HG03280 (cell line): ENCODE results near the gene SPRN.
"Not testable (repeated sequence)": the region's sequence is repeated elsewhere in the genome, so short reads cannot be mapped to it uniquely, and the experiment has no call there.

Experiments
- ATAC-seq: cut with Tn5 transposase; IDR thresholded peaks from one replicate; pipeline ENCODE4 v1.9.1; 2021; ENCODE audit warnings: mild to moderate bottlenecking, moderate library complexity; ENCODE audit not compliant: unreplicated experiment

The SPRN gene

GRCh38 chr10:133424601-133425000, at the start of gene SPRN:
Gene SPRN (minus strand): TSS chr10:133424625. CDS start chr10:133423681, 944 bp downstream.
- not testable (repeated sequence) for ATAC-seq

GRCh38 chr10:133474027-133474426, 49.6 kb upstream of the SPRN start:
- ATAC-seq, result no peak

- ATAC-seq, result no peak
Observed at GRCh38 chr10:133473270-133473669, 48.8 kb upstream of the SPRN start.

GRCh38 chr10:133471300-133472109, 47.1 kb upstream of the SPRN start:
- no peak for ATAC-seq

GRCh38 chr10:133469205-133469604, 44.8 kb upstream of the SPRN start:
- not testable (repeated sequence) for ATAC-seq

- no peak for ATAC-seq
Observed at GRCh38 chr10:133467286-133467911, 43.0 kb upstream of the SPRN start.

- ATAC-seq, result no peak
Observed at GRCh38 chr10:133466683-133467275, 42.4 kb upstream of the SPRN start.

GRCh38 chr10:133465950-133466474, 41.6 kb upstream of the SPRN start:
- ATAC-seq, result no peak

- ATAC-seq, result no peak
Observed at GRCh38 chr10:133465191-133465949, 40.9 kb upstream of the SPRN start.

- ATAC-seq, result no peak
Observed at GRCh38 chr10:133464582-133465031, 40.2 kb upstream of the SPRN start.

GRCh38 chr10:133462512-133463305, 38.3 kb upstream of the SPRN start:
- ATAC-seq, result no peak

- ATAC-seq, result no peak
Observed at GRCh38 chr10:133461841-133462240, 37.4 kb upstream of the SPRN start.

GRCh38 chr10:133461027-133461426, 36.6 kb upstream of the SPRN start:
- no peak for ATAC-seq

- ATAC-seq, result no peak
Observed at GRCh38 chr10:133460208-133460769, 35.9 kb upstream of the SPRN start.

GRCh38 chr10:133459454-133460207, 35.2 kb upstream of the SPRN start:
- no peak for ATAC-seq

- ATAC-seq, result no peak
Observed at GRCh38 chr10:133458710-133459453, 34.5 kb upstream of the SPRN start.

- no peak for ATAC-seq
Observed at GRCh38 chr10:133458021-133458709, 33.7 kb upstream of the SPRN start.
